Measurements from ENCODE around the gene JARID2. TPM values are rescaled to one million over a fixed set of nuclear protein-coding genes. Genes with fewer than 3 reads are reported as not detected.

JARID2 gene
- total and polyA plus RNA-seq, 8 donors = 2.4 to 6.7 (median 3.7) TPM

- DNase-seq = no peak
- intact Hi-C loops (cut with DNase I) = no loop called here
Measured at GRCh38 chr6:15447546-15448267, 201.8 kb downstream of the JARID2 start.

GRCh38 chr6:15449011-15449410 is 203.1 kb downstream of the JARID2 start:
- intact Hi-C loops (cut with DNase I) = no loop called here
- no peaks in the 10 kb centered on the region for H3K9me3 ChIP-seq
- no peak overlapping the region for H3K4me3 ChIP-seq
- no peaks in the 10 kb centered on the region for H3K27me3 ChIP-seq
- no peak for ATAC-seq
- H3K27ac ChIP-seq = peak overlapping the region in 2 of 4 donors; percentile 9 to 16
- no peaks in the 10 kb centered on the region for H3K36me3 ChIP-seq
- H3K4me1 ChIP-seq = peaks cover 0 to 12% (median 8%) of the 10 kb centered on the region in 3 donors
- 94 to 97% methylated on average over 2 of the region's 2 CpGs for WGBS, 2 donors
- DNase-seq = no peak
- FAIRE-seq = no peak
- TF ChIP-seq CTCF (IDR thresholded peaks at IDR 0.05) = no peak

More at GRCh38 chr6:15447546-15448267, 201.8 kb downstream of the JARID2 start:
- H3K27ac ChIP-seq = peak overlapping the region in 2 of 4 donors; percentile 26 to 28
- no peaks in the 10 kb centered on the region for H3K36me3 ChIP-seq
- WGBS, 2 donors = 72 to 81% methylated on average over 5 of the region's 5 CpGs
- no peak overlapping the region for H3K4me3 ChIP-seq
- H3K4me1 ChIP-seq = peaks cover 0 to 12% (median 8%) of the 10 kb centered on the region in 3 donors
- no peak for ATAC-seq
- no peaks in the 10 kb centered on the region for H3K9me3 ChIP-seq
- no peaks in the 10 kb centered on the region for H3K27me3 ChIP-seq
- no peak for FAIRE-seq
- TF ChIP-seq CTCF (IDR thresholded peaks at IDR 0.05) = no peak

GRCh38 chr6:15451738-15452137 is 205.9 kb downstream of the JARID2 start:
- TF ChIP-seq CTCF (IDR thresholded peaks at IDR 0.05) = no peak
- Histone ChIP-seq H3K27ac (no peak overlapping the region), H3K4me1 (peaks cover 0 to 5% (median 0%) of the 10 kb centered on the region in 3 donors), H3K27me3 (no peaks in the 10 kb centered on the region), H3K36me3 (no peaks in the 10 kb centered on the region), H3K9me3 (no peaks in the 10 kb centered on the region), H3K4me3 (no peak overlapping the region)
- DNase-seq = no peak
- intact Hi-C loops (cut with DNase I) = no loop called here
- FAIRE-seq = no peak
- WGBS, 2 donors = 94 to 97% methylated on average over 4 of the region's 4 CpGs
- ATAC-seq = no peak

- intact Hi-C loops (cut with DNase I) = no loop called here
- TF ChIP-seq CTCF (IDR thresholded peaks at IDR 0.05) = no peak
- 88 to 89% methylated on average over 9 of the region's 9 CpGs for WGBS, 2 donors
- H3K4me1 ChIP-seq = peaks cover 0 to 5% (median 0%) of the 10 kb centered on the region in 3 donors
- ATAC-seq (no peak), FAIRE-seq (no peak), DNase-seq (no peak)
- no peaks in the 10 kb centered on the region for H3K36me3 ChIP-seq
- H3K27ac ChIP-seq = no peak overlapping the region
- no peak overlapping the region for H3K4me3 ChIP-seq
- H3K27me3 ChIP-seq = no peaks in the 10 kb centered on the region
- H3K9me3 ChIP-seq = no peaks in the 10 kb centered on the region
Measured at GRCh38 chr6:15452182-15452941, 206.5 kb downstream of the JARID2 start.

Measured in pancreas (tissue), 10 donors.